Activated CD4-positive, CD25-positive, alpha-beta regulatory T cell treated with anti-CD3 and anti-CD28 coated beads, Interleukin-2, amount 50 U/mL, for 16 hours (primary cell): ENCODE results near the gene ASGR2.

Experiments
- DNase-seq: peaks from one replicate; pipeline ENCODE4 v3.0.0-alpha.2; 2020; ENCODE audit warnings: low read depth, low spot score

Gene ASGR2

DNA sequence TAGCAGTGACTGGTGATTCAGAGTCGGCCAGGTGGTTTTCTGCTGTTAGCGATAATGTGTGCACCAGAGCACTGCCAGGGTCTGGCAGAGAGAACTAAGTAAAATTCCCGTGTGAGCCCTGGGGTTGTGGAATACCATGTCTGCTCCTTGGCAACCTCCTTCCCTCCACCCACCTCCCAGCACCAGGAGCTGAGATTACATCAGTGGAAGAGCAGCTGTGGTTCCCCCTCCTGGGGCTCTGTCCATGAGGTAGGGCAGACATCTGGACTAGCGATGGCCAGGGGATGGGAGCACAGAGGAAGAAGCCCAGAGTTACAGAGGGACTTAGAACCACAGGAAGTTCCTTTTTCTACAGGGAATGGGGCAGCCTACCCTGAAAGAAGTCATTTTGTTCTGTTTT is 50.4 kb downstream of the ASGR2 start:
- DNase-seq, result no peak

DNA sequence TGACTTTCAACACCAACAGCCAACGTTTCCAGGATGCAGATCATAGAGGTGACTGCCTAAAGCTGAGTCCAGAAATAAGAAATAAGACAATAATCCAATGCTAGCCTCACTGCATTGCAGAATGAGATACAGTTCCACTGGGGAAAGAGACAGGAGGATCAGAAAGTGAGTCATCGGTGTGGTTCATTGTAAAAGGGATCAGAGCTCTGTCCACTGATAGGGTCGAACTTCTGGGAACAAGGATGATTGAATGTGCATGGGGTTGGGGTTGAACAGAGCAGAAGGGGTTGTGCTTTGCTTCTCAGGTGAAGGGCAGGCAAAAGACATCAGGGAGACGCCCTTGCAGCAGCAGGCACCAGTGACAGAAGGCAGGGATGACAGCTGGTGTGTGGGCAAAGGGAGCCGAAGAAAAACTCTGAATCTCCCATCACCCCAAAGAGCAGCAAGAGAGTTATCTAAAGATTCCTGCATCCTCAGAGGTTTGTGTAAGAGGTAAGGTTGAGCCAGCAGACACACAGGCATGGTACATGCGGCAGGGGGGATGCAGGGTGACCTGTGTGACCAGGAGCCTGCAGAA is 51.0 kb downstream of the ASGR2 start:
- no peak for DNase-seq

DNA sequence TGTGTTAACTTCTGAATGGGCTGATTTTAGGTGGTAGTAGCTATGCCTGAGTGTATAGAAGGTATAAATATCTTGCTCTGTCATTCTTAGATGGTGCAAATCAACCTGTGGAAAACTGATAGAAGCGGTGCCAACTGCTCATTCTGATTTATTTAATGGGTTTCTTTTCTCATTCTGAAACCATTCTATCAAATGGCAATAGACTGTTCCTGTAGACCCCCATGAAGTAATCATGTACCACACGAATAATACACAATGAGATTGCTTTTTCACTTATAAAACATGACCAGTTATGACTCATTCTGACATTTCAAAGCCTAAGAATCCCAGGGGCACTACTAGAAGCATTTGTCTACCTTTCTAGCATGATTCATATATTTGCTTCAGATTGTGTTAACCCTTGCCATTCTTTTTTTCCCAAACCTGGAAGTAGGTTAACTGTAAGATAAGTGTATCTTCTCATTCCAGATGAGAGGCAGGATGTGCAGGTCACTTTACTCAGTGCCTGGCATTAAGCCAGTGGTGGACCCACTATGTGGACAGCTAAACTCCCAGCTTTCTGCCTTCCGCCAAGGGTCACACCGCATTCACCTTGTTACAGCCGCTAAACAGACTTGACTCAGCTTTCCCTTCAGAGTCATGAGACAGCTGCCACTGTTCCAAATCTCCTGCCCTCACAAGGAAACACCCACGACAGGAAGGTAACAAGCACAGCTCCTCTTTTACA is 54.3 kb downstream of the ASGR2 start:
- no peak for DNase-seq

GRCh38 chr17:7058831-7059447 is 55.7 kb downstream of the ASGR2 start:
- DNase-seq, result no peak

DNA sequence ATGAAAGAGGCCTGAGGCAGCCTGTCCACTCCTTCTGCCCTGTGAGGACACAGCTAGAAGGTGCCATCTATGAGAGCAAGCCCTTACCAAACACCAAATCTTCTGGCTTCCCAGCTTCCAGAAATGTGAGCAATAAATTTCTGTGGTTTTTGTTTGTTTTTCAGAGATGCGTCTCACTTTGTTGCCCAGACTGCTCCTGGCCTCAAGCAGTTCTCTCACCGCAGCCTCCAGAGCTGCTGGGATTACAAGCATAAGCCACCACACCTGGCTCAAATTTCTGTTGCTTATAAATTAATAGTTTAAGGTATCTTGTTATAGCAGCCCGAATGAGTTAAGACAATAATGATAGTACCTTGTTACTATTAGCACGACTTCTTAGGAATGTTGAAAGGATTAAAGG is 58.2 kb downstream of the ASGR2 start:
- no peak for DNase-seq
